NCI-H146 (cell line): Measurements from ENCODE around the gene SLC46A3.

Source experiments
- DNase-seq: peaks from one replicate; lab custom pipeline; 2025; lab: John Stamatoyannopoulos, UW

Gene SLC46A3

DNA sequence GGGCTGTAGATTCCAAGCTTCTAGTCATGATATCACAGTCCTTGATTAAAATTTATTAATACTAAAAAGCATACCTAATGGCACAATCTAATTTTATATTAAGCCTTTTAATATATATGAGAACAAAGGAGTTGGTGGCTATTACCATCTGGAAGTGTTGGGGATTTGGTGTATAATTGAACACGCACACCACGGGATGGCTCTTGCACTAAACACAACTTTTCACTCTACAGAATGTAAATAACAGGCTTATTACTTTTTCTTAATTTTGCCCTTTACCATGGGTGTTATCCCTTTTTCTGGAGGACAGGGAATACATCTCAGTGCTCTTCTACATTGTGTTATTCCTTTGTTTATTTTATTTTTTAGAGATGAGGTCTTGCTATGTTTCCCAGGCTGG is 38.2 kb downstream of the SLC46A3 start:
- DNase-seq = no peak

DNA sequence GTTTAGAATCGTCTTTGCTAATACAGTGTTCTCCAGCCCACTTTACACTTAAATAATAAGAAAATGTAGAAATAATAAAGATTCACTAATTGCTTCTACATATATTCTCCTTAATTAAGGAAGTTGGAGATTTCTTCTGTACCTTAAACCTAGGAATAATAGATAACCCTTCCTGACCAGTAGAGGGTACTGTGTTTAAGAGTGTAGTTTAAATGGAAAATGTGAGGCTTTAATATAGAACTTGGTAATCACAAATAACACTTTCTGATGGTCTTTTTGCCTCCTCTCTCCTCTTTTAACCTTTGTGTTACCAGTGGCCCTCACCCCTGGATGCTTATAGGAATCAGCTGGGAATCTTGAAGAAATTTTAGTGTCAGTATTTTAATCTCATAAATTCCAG is 39.1 kb downstream of the SLC46A3 start:
- DNase-seq = no peak

DNA sequence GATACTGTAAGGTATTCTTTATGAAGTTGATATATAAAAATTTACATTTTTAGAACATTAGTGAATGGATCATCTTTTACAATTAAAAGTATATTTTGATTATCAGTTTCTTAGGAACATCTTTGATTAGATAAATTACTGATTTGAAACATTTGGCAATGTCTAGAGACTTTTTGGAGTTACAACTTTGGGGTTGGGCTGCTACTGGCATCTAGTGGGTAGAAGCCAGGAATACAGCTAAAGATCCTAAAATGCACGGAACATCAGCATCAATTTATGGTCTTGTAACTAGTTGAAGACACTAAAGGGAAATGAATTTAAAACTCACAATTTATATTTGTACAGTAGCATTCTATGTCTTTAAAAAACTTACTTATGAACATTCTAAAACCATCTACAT is 40.0 kb downstream of the SLC46A3 start:
- DNase-seq = no peak

DNA sequence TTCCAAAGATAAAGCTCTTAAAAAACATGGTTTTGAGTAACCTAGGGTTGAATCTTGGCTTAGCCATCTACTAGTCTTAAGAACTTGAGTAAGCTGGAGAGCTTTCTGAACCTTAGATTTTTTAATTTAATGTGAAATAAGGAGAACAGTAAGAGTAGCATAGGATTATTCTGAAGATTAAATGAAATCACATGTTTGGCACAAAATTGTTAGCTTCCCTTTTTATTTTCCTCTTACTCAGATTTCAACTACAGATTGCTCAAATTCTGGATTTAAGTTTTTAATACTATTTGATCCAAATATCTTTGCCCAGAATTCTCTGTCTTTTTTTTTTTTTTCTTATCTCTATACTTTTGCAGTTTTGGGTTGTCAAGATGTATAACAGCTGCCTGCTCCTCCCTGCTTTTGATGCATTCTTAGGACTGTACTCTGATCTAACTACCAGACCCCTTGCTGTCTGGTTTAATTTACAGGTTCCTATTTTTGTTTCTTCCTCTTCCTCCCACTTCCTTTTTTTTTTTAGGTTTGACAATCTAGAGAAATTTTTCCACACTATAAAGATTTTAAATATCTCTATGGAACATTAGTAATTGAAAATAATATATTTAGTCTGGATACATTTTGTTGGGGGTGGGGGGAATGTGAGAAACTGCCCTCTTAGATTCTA is 47.5 kb downstream of the SLC46A3 start:
- DNase-seq = no peak

DNA sequence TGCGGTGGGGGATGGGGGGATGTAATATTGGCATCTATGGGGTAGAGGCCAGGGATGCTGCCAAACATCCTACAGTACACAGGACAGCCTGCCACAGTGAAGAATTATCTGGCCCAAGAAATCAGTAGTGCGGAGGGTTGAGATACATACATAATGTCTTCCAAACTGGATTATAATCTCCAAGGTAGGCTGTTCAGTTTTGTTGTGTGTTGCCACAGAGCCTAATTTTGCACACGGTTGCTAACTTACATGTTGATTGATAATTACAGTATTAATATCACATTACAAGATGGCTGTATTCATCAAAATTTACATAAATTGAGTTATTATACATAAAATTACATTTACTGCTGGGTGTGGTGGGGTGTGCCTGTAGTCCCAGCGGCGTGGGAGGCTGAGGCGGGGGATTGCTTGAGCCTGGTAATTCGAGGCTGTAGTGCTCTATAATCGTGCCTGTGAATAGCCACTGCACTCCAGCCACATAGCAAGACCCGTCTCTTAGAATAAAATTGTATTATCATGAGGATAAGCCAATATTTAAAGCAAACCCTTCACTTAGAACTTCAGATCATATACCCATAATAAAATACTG is 51.8 kb downstream of the SLC46A3 start:
- DNase-seq = no peak

DNA sequence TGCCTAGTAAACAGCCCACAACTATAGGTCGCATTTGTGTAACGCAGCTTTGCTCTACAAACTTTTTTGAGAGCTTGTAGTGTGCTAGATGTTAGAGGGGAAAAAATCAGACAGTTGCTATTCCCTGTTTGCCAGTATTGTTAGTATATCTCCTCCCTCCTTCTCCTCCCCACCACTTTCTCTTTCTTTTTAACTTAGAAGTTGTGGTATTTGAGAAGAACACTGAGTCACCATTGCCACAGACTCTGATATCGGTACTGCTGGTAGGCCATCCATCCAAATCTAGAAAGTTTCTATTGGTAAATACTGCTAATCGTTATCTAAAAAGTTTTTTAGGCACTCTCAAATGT is 59.2 kb downstream of the SLC46A3 start:
- DNase-seq = no peak

DNA sequence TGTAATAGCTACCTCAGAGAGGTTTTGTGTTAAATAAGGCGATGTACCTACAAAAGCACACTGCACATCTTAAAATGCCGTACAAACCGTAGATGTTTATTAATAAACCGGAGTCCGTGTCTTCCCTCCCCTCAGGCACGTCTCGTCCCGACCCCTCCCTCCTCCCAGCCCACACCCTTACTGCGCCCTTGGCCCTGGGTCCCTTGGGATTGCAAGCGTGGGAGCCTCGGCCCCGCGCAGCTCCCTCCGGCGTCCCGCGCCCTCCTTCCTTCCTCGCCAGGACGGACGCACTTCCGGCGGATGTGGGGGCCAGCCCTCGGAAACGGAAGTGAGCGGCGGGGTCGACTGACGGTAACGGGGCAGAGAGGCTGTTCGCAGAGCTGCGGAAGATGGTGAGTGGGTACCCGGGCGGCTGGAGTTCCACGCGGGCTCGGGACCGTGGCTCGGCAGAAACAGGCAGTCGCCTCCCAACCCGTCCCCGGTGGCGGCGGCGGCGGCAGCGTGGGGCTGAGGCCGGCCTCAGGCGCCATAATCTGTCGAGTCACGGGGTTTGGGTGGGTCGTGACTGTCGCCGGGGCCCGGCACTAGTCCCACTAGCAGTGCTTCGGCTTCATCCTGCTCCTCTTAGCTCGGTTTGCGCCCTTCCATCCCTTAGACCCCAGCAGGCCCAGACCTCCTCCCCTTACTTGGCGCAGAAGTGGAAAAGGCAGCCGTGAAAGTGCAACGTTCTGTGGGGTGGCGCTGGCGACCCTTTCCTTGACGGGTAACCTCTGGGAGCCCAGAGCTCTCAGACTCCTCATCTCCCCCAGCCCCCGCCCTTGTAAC is 59.8 kb downstream of the SLC46A3 start, which contains the start of gene POMP:
Gene POMP (plus strand): TSS at position 335 of the 825 bp plus-strand sequence. CDS start 55 bp downstream, at position 390.
- DNase-seq = peak; percentile 91

DNA sequence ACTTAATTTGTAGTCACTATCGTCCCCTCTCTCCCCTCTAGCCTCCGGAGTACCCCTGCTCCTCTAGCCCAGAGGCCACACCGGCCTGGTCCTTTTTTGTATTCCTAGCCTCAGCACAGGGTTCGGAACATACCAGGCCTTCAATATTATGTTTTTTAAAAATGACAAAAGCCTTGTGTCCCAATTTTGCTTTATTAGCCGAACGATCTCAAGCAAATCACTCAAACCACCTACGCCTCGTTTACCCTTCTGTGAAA is 60.3 kb downstream of the SLC46A3 start:
- no peak for DNase-seq

DNA sequence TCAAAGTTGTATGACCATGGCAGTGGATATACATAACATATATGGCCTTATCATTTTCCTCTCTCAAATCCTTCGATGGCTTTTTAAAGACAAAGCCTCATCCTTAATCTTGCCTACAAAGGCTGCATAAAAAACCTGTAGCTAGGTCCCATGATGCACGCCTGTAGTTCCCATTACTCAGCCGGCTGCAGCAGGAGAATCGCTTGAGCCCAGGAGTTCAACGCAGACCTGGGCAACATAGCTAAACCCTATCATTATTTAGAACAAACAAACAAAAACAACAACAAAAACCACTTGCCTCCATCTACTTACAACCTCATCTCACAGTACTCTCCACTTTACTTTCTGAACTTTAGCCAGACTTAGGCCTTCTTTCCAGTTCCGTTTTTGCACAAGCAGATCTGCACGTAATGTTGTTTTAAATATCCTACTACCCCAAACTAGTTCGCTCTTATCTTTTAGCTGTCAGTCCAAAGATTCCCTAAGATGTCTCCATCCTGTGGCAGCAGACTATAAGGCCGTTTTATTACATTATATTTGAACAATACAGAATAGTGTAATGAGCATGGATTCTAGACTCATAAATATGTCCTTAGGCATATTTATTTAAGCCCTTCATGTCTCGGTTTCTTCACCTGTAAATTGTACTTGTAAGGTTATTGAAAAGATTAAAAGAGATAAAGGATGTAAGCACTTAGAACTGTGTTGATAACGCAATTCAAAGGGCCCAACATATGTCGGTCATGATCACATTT is 60.8 kb downstream of the SLC46A3 start:
- DNase-seq = no peak

DNA sequence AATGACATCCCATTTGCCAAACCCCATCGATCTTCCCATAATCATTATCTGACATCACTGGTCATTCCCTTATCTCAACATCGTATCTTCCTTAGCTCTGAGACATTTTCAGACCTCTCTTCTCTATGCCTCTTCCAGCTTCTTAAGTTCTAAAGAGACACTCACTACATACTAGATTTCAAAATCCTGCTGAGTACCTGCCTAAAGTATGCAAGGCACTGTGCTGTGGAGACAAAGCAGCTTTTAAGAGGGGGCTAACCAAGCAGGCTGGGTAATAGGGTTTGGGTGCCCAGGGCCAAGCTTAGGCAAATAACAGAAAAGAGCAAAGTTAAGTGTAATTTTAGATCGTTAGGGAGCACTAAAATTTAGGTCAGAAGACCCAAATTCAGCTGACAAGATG is 63.2 kb downstream of the SLC46A3 start:
- no peak for DNase-seq

DNA sequence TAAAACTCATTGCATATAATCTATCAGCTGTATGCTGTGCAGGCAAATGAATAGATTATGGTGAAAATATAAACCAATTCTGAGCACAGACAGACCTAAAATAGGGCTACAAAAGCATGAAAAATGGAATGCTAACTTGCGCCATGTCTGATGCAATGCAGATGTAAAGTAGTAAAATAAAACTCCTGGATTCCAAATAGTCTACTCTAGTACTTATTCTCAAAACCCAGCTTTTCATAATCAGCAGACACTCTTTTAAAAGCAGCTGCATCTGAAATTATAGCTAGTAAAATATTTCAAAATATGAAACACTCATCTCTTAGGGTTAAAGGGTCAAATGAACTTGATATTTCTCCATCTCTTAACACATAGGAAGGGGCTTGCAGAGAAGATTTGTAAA is 64.5 kb downstream of the SLC46A3 start:
- no peak for DNase-seq

DNA sequence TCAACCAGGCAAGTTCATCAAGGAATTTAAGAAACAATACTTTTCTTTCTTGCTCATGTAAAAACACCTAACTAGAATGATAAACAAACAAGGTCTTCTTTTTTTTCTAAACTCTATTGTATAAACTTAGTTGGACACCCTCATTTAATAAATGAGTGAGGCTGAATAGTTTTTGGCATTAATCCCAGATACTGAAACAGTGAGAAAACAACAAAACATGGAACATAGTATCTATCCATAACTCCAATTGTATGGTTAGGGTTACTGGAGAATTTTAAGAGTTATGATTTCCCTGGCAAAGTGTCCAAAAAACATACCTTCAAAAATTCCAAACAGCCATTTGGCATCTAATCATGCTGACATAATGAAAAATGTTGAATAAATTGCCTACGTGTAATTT is 65.7 kb downstream of the SLC46A3 start:
- DNase-seq = no peak

DNA sequence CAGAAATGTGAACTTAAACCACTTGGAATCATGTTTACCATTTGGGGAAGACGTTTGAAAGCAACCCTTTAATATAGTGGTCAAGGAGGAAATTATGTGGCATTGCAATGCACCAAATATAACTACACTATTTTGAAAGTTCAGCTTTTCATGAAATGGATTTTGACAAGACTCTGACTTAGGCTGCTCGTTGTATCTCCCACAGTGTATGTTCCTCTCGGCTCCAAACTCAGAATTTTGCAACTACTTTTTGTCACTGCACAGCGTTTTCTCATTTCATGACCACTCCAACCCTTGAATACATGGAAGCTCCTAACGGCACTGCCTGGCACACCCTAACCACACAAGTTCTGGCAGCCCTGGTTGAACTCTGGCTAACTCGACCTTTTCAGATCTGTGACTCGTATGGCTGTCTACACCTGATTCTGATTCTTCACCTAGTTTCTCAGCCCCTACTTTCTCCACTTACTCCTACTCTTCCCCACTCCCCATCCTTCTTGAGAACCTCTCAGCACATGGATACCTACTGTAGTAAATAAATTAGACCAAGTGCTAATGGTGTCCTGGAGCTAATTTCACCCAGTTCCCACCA is 66.9 kb downstream of the SLC46A3 start:
- no peak for DNase-seq

DNA sequence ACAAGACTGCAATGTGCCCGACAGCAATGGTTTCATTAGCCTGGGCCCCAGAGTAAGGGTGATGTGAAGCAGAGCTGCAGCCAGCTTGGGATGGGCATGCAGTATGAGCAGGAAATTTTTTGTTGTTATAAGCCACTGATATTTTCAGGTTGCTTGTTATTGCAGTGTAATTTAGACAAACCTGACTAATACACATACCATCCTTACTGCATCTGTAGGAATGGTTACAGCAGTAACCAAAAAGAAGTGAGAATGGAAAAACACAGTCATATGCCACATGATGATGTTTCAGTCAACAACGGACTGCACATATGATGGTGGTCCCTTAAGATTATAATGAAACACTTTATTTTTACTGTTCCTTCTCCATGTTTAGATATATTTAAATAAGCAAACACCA is 68.5 kb downstream of the SLC46A3 start:
- DNase-seq = no peak
